C4-2B (cell line): ENCODE results near the gene RASL11B.

Experiments
- ZFX ChIP-seq: fragments of 450-650 bp; IDR thresholded peaks from 2 replicates; pipeline ENCODE4 v1.6.1; 2017
- TF ChIP-seq, protein P1 (sequence below): fragments of 450-650 bp; conservative IDR thresholded peaks from 2 replicates; pipeline ENCODE4 v1.5.1; 2017; ENCODE audit warnings: mild to moderate bottlenecking

DNA sequence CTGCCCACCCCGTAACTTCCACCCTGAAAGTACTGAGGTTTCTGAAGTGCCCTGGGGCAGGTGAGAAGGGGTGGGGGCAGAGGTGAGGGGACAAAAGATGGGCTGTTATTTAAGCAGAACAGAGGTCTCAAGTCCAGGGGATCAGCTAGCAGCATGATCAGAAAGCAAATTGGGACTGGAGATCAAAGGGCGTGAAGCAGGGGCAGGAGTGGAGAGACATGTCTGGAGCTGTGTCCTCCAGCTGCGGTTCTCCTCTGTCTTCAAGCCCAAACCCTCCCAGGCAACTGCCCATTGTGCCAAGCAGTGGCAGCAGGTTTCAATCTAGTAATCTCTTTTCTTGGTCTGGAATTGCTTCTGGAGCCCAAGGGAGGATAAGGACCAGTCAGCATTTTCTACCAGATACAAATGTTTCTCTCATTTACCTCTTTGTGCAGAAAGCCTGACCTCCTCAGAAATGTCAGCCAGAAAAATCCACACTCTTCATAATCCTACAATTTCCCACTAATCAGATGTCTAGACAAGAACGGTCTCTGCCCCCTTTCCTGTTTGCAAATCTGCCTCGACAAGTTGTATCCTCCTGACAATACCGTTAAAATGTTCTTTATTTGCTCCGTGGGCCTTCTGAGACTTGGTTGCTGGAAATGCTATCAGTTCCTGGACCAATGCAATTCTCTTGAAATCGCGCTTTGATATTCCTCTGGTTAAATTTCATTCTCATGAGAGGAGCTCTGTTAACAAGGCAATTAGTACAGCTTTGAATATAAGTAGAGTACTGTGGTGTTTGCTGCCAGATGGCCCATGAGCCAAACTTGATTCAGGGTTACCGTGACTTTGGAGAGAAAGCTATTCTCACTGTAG is 23.2 kb upstream of the RASL11B start:
- TF ChIP-seq, protein P1, sequence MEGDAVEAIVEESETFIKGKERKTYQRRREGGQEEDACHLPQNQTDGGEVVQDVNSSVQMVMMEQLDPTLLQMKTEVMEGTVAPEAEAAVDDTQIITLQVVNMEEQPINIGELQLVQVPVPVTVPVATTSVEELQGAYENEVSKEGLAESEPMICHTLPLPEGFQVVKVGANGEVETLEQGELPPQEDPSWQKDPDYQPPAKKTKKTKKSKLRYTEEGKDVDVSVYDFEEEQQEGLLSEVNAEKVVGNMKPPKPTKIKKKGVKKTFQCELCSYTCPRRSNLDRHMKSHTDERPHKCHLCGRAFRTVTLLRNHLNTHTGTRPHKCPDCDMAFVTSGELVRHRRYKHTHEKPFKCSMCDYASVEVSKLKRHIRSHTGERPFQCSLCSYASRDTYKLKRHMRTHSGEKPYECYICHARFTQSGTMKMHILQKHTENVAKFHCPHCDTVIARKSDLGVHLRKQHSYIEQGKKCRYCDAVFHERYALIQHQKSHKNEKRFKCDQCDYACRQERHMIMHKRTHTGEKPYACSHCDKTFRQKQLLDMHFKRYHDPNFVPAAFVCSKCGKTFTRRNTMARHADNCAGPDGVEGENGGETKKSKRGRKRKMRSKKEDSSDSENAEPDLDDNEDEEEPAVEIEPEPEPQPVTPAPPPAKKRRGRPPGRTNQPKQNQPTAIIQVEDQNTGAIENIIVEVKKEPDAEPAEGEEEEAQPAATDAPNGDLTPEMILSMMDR: no peak
- no peak for TF ChIP-seq ZFX
